WERI-Rb-1 (cell line): ENCODE data around the gene WAPL.

Experiments
- DNase-seq: peaks from one replicate; pipeline ENCODE4 v3.0.0-alpha.2; 2020
- H3K27ac ChIP-seq: fragments of 250-450 bp; sonication (Bioruptor Pico); 2 replicates; pipeline ENCODE4 v1.5.1; 2020; ENCODE audit warnings: mild to moderate bottlenecking, moderate library complexity
- H3K27me3 ChIP-seq: fragments of 250-450 bp; sonication (Bioruptor Pico); 2 replicates; pipeline ENCODE4 v1.5.1; 2021; ENCODE audit warnings: mild to moderate bottlenecking, low read depth, moderate library complexity; ENCODE audit not compliant: insufficient read depth, severe bottlenecking
- H3K36me3 ChIP-seq: fragments of 250-450 bp; sonication (Bioruptor Pico); 2 replicates; pipeline ENCODE4 v1.5.1; 2020; ENCODE audit warnings: mild to moderate bottlenecking, moderate library complexity
- H3K4me3 ChIP-seq: 2 replicates; pipeline ENCODE4 v1.5.1; 2011; ENCODE audit warnings: low read depth, mild to moderate bottlenecking, control low read depth, low read length
- H3K9me3 ChIP-seq: fragments of 250-450 bp; sonication (Bioruptor Pico); 2 replicates; pipeline ENCODE4 v1.5.1; 2021; ENCODE audit warnings: mild to moderate bottlenecking, moderate library complexity; ENCODE audit not compliant: severe bottlenecking
- CTCF ChIP-seq: IDR thresholded peaks from 2 replicates; pipeline ENCODE4 v1.5.1; 2011; ENCODE audit warnings: low read depth, mild to moderate bottlenecking, control low read depth, inconsistent platforms, low read length

The WAPL gene

GRCh38 chr10:86410542-86411124, 111.0 kb downstream of the WAPL start:
- Histone ChIP-seq H3K36me3 (no peaks in the 10 kb centered on the region), H3K27ac (no peak overlapping the region), H3K9me3 (peaks cover 6% of the 10 kb centered on the region), H3K27me3 (no peaks in the 10 kb centered on the region), H3K4me3 (no peak overlapping the region)
- no peak for TF ChIP-seq CTCF
- DNase-seq: no peak

- H3K27me3 ChIP-seq: no peaks in the 10 kb centered on the region
- TF ChIP-seq CTCF: no peak
- H3K27ac ChIP-seq: no peak overlapping the region
- no peak overlapping the region for H3K4me3 ChIP-seq
- DNase-seq: no peak
- no peaks in the 10 kb centered on the region for H3K36me3 ChIP-seq
- peaks cover 6% of the 10 kb centered on the region for H3K9me3 ChIP-seq
Measured at GRCh38 chr10:86409183-86409582, 112.4 kb downstream of the WAPL start.

- Histone ChIP-seq H3K4me3 (no peak overlapping the region), H3K36me3 (no peaks in the 10 kb centered on the region), H3K27ac (no peak overlapping the region), H3K27me3 (no peaks in the 10 kb centered on the region), H3K9me3 (no peaks in the 10 kb centered on the region)
- DNase-seq: no peak
- no peak for TF ChIP-seq CTCF
Measured at GRCh38 chr10:86403183-86403797, 118.3 kb downstream of the WAPL start.

- TF ChIP-seq CTCF: no peak
- no peaks in the 10 kb centered on the region for H3K27me3 ChIP-seq
- no peaks in the 10 kb centered on the region for H3K36me3 ChIP-seq
- no peak overlapping the region for H3K4me3 ChIP-seq
- no peak for DNase-seq
- H3K27ac ChIP-seq: no peak overlapping the region
- H3K9me3 ChIP-seq: no peaks in the 10 kb centered on the region
Measured at GRCh38 chr10:86402283-86402941, 119.2 kb downstream of the WAPL start.

- TF ChIP-seq CTCF: no peak
- no peaks in the 10 kb centered on the region for H3K36me3 ChIP-seq
- peak overlapping the region; percentile 83 for H3K4me3 ChIP-seq
- H3K9me3 ChIP-seq: no peaks in the 10 kb centered on the region
- DNase-seq: no peak
- no peaks in the 10 kb centered on the region for H3K27me3 ChIP-seq
- no peak overlapping the region; the same call in 1 of the 2 replicates for H3K27ac ChIP-seq
Measured at GRCh38 chr10:86401588-86402282, 119.9 kb downstream of the WAPL start.
